ENCODE data around the gene ZNF133. TPM values are rescaled to one million over a fixed set of nuclear protein-coding genes. Genes with fewer than 3 reads are reported as not detected.

ZNF133 gene
- total and polyA plus RNA-seq, 2 of the 13 experiments (the other 11 are each of a cell fraction or from before 2014, with no cell fraction given): 23.5 to 26.7 TPM

- TF ChIP-seq MXD4 (CRISPR knock-in tag; IDR thresholded peaks at IDR 0.05): no peak
- no peak for TF ChIP-seq BRF2 (CRISPR knock-in tag; IDR thresholded peaks at IDR 0.05)
- TF ChIP-seq ZNF724P (CRISPR knock-in tag; IDR thresholded peaks at IDR 0.05; ENCODE audit: borderline replicate concordance): no peak
- TF ChIP-seq HDAC2 (CRISPR knock-in tag; IDR thresholded peaks at IDR 0.05): no peak
- no peak for TF ChIP-seq ATRX (CRISPR knock-in tag; IDR thresholded peaks at IDR 0.05; ENCODE audit: borderline replicate concordance)
- TF ChIP-seq ZNF557 (CRISPR knock-in tag; IDR thresholded peaks at IDR 0.05): no peak
- no peak for TF ChIP-seq EEA1 (CRISPR knock-in tag; IDR thresholded peaks at IDR 0.05; ENCODE audit: borderline replicate concordance)
- no peak for TF ChIP-seq SAP130 (CRISPR knock-in tag; IDR thresholded peaks at IDR 0.05; ENCODE audit: low read depth)
- TF ChIP-seq ZNF720 (CRISPR knock-in tag; IDR thresholded peaks at IDR 0.05): no peak
- no peak for TF ChIP-seq AKNA (CRISPR knock-in tag; IDR thresholded peaks at IDR 0.05; ENCODE audit: borderline replicate concordance)
- no peak for TF ChIP-seq ZNF362 (CRISPR knock-in tag; IDR thresholded peaks at IDR 0.05; ENCODE audit: borderline replicate concordance)
Observed at GRCh38 chr20:18252597-18253451, 35.5 kb upstream of the ZNF133 start (continued).
